ENCODE results near the gene ATP6V1C2. TPM values are rescaled to one million over a fixed set of nuclear protein-coding genes. Genes with fewer than 3 reads are reported as not detected.

Gene ATP6V1C2
- total and polyA plus RNA-seq, 11 donors, result 0.32 to 2.1 (median 0.48) TPM; not detected in 1

- TF ChIP-seq, protein P1, sequence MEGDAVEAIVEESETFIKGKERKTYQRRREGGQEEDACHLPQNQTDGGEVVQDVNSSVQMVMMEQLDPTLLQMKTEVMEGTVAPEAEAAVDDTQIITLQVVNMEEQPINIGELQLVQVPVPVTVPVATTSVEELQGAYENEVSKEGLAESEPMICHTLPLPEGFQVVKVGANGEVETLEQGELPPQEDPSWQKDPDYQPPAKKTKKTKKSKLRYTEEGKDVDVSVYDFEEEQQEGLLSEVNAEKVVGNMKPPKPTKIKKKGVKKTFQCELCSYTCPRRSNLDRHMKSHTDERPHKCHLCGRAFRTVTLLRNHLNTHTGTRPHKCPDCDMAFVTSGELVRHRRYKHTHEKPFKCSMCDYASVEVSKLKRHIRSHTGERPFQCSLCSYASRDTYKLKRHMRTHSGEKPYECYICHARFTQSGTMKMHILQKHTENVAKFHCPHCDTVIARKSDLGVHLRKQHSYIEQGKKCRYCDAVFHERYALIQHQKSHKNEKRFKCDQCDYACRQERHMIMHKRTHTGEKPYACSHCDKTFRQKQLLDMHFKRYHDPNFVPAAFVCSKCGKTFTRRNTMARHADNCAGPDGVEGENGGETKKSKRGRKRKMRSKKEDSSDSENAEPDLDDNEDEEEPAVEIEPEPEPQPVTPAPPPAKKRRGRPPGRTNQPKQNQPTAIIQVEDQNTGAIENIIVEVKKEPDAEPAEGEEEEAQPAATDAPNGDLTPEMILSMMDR (IDR thresholded peaks at IDR 0.05), result no peak
- no peak for TF ChIP-seq POLR2A (IDR thresholded peaks at IDR 0.05)
- intact Hi-C loops (cut with DNase I), result no loop called here
- peaks cover 0 to 100% (median 98%) of the 10 kb centered on the region in 9 donors for H3K36me3 ChIP-seq
- ATAC-seq (no peak), DNase-seq (no peak)
- no peak overlapping the region for H3K27ac ChIP-seq
- H3K4me1 ChIP-seq, result peaks cover 0 to 5% (median 0%) of the 10 kb centered on the region in 12 donors
- no peak overlapping the region for H3K4me3 ChIP-seq
- H3K9me3 ChIP-seq, result no peaks in the 10 kb centered on the region
- WGBS, 4 donors, result 75 to 89% (median 82%) methylated on average over 8 of the region's 8 CpGs
- no peaks in the 10 kb centered on the region for H3K27me3 ChIP-seq
Measured at GRCh38 chr2:10788855-10789254, 67.4 kb downstream of the ATP6V1C2 start.

GRCh38 chr2:10790228-10790973 is 69.0 kb downstream of the ATP6V1C2 start:
- 87 to 94% (median 93%) methylated on average over 6 of the region's 6 CpGs for WGBS, 4 donors
- H3K27ac ChIP-seq, result no peak overlapping the region
- intact Hi-C loops (cut with DNase I), result no loop called here
- TF ChIP-seq POLR2A (IDR thresholded peaks at IDR 0.05), result no peak
- TF ChIP-seq, protein P1 (IDR thresholded peaks at IDR 0.05), result no peak
- ATAC-seq, result no peak
- H3K27me3 ChIP-seq, result no peaks in the 10 kb centered on the region
- no peaks in the 10 kb centered on the region for H3K9me3 ChIP-seq
- H3K4me3 ChIP-seq, result no peak overlapping the region
- H3K36me3 ChIP-seq, result peaks cover 0 to 100% (median 97%) of the 10 kb centered on the region in 9 donors
- no peak for DNase-seq
- peaks cover 0 to 4% (median 0%) of the 10 kb centered on the region in 12 donors for H3K4me1 ChIP-seq

DNA sequence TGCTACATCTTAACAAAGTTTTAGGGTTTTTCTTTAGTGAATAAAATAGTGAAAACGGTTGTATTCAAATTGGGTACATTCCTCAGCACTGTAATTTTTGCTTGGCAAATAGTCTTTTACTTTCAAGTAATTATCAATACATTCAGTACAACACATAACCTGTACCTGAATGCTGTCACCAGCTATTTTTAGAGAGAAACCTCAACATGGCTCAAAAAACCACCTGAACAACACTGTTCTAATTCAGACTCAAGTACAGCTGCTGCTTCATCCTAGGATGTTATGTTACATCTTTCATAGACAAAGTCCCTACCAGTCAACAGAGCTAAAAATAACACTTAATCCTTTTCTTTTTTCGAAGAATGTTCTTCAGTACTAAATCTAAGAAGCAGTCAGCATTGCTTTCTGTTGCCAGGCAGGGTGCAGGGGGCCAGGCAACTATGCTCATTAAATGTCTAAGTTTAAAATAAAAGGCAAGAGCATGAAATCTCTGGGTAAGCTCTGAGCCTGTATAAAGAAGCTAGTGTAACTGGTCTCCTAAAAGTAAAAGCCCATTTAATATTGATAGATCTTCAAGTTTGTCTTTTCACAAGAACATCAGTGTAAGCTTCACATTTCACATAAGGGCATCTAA is 70.7 kb downstream of the ATP6V1C2 start:
- Histone ChIP-seq H3K4me3 (no peak overlapping the region), H3K27me3 (no peaks in the 10 kb centered on the region), H3K4me1 (peaks cover 0 to 4% (median 0%) of the 10 kb centered on the region in 12 donors), H3K36me3 (peaks cover 0 to 100% (median 99%) of the 10 kb centered on the region in 9 donors), H3K9me3 (no peaks in the 10 kb centered on the region), H3K27ac (peak overlapping the region in 1 of 12 donors; percentile 3)
- DNase-seq (no peak), ATAC-seq (no peak)
- 59 to 64% (median 61%) methylated on average over 2 of the region's 2 CpGs for WGBS, 4 donors
- TF ChIP-seq POLR2A (IDR thresholded peaks at IDR 0.05), result no peak
- TF ChIP-seq, protein P1 (IDR thresholded peaks at IDR 0.05), result no peak
- intact Hi-C loops (cut with DNase I), result no loop called here

GRCh38 chr2:10792660-10793400 is 71.4 kb downstream of the ATP6V1C2 start:
- TF ChIP-seq, protein P1 (IDR thresholded peaks at IDR 0.05), result no peak
- TF ChIP-seq POLR2A (IDR thresholded peaks at IDR 0.05), result no peak
- Histone ChIP-seq H3K9me3 (no peaks in the 10 kb centered on the region), H3K4me1 (peaks cover 0 to 4% (median 0%) of the 10 kb centered on the region in 12 donors), H3K27ac (peak overlapping the region in 1 of 12 donors; percentile 3), H3K36me3 (peaks cover 0 to 100% (median 99%) of the 10 kb centered on the region in 9 donors), H3K4me3 (no peak overlapping the region), H3K27me3 (no peaks in the 10 kb centered on the region)
- DNase-seq (no peak), ATAC-seq (no peak)
- intact Hi-C loops (cut with DNase I), result no loop called here
- 91 to 96% (median 94%) methylated on average over 17 of the region's 17 CpGs for WGBS, 4 donors

All from heart left ventricle (tissue), 16 donors.